KOPT-K1 (cell line): ENCODE results near the gene RNPS1.
"Not testable (repeated sequence)": the region's sequence is repeated elsewhere in the genome, so short reads cannot be mapped to it uniquely, and the experiment has no call there.

Source experiments
- H3K27ac ChIP-seq: fragments of 200-600 bp; sonication (generic); 2 replicates; pipeline ENCODE4 v1.5.1; 2016; ENCODE audit warnings: antibody characterized with exemption, mild to moderate bottlenecking, low read depth, low read length; ENCODE audit not compliant: poor library complexity, severe bottlenecking
- H3K36me3 ChIP-seq: fragments of 200-600 bp; sonication (generic); 2 replicates; pipeline ENCODE4 v1.5.1; 2017; ENCODE audit warnings: antibody characterized with exemption, mild to moderate bottlenecking, low read length, moderate library complexity; ENCODE audit not compliant: insufficient read depth
- H3K9me3 ChIP-seq: fragments of 200-600 bp; sonication (generic); 2 replicates; pipeline ENCODE4 v1.5.1; 2017; ENCODE audit warnings: antibody characterized with exemption, low read length, mild to moderate bottlenecking; ENCODE audit not compliant: insufficient read depth, poor library complexity, severe bottlenecking

The RNPS1 gene

GRCh38 chr16:2275476-2276367, 7.8 kb upstream of the RNPS1 start:
- no peak overlapping the region for H3K27ac ChIP-seq
- H3K9me3 ChIP-seq: no peaks in the 10 kb centered on the region
- no peaks in the 10 kb centered on the region for H3K36me3 ChIP-seq

GRCh38 chr16:2273931-2274330, 6.0 kb upstream of the RNPS1 start:
- no peak overlapping the region for H3K27ac ChIP-seq
- no peaks in the 10 kb centered on the region for H3K9me3 ChIP-seq
- no peaks in the 10 kb centered on the region for H3K36me3 ChIP-seq

- no peak overlapping the region for H3K27ac ChIP-seq
These were observed 5.6 kb upstream of the RNPS1 start for GRCh38 chr16:2273484-2273883.

GRCh38 chr16:2271848-2272461, 4.0 kb upstream of the RNPS1 start:
- Histone ChIP-seq H3K27ac (no peak overlapping the region), H3K36me3 (no peaks in the 10 kb centered on the region), H3K9me3 (no peaks in the 10 kb centered on the region)

More at GRCh38 chr16:2273484-2273883, 5.6 kb upstream of the RNPS1 start:
- Histone ChIP-seq H3K36me3 (no peaks in the 10 kb centered on the region), H3K9me3 (no peaks in the 10 kb centered on the region)

- no peak overlapping the region for H3K27ac ChIP-seq
- H3K36me3 ChIP-seq: peaks cover 3% of the 10 kb centered on the region
- H3K9me3 ChIP-seq: no peaks in the 10 kb centered on the region
These were observed 2.9 kb upstream of the RNPS1 start for GRCh38 chr16:2270588-2271470.

GRCh38 chr16:2270070-2270462, 2.1 kb upstream of the RNPS1 start:
- Histone ChIP-seq H3K9me3 (no peaks in the 10 kb centered on the region), H3K27ac (no peak overlapping the region), H3K36me3 (peaks cover 11% of the 10 kb centered on the region)

- peaks cover 36% of the 10 kb centered on the region for H3K36me3 ChIP-seq
- H3K9me3 ChIP-seq: not testable (repeated sequence)
- peak overlapping the region; percentile 89 for H3K27ac ChIP-seq
These were observed 417 bp downstream of the RNPS1 start for GRCh38 chr16:2267505-2267912.

GRCh38 chr16:2266887-2267286, 1.0 kb downstream of the RNPS1 start:
- H3K9me3 ChIP-seq: not testable (repeated sequence)
- peaks cover 43% of the 10 kb centered on the region for H3K36me3 ChIP-seq
- H3K27ac ChIP-seq: peak overlapping the region; percentile 89

- not testable (repeated sequence) for H3K9me3 ChIP-seq, H3K27ac ChIP-seq
- H3K36me3 ChIP-seq: peaks cover 81% of the 10 kb centered on the region
These were observed 4.9 kb downstream of the RNPS1 start for GRCh38 chr16:2263026-2263425.

GRCh38 chr16:2260250-2260649, 7.7 kb downstream of the RNPS1 start:
- no peaks in the 10 kb centered on the region for H3K9me3 ChIP-seq
- peaks cover 100% of the 10 kb centered on the region for H3K36me3 ChIP-seq
- no peak overlapping the region for H3K27ac ChIP-seq

- not testable (repeated sequence) for H3K9me3 ChIP-seq, H3K27ac ChIP-seq
- peaks cover 100% of the 10 kb centered on the region for H3K36me3 ChIP-seq
These were observed 9.4 kb downstream of the RNPS1 start for GRCh38 chr16:2258530-2258929.

GRCh38 chr16:2257726-2258125, 10.2 kb downstream of the RNPS1 start:
- peaks cover 100% of the 10 kb centered on the region for H3K36me3 ChIP-seq
- no peaks in the 10 kb centered on the region for H3K9me3 ChIP-seq
- no peak overlapping the region for H3K27ac ChIP-seq

- Histone ChIP-seq H3K27ac (no peak overlapping the region), H3K36me3 (peaks cover 100% of the 10 kb centered on the region), H3K9me3 (no peaks in the 10 kb centered on the region)
These were observed 11.3 kb downstream of the RNPS1 start for GRCh38 chr16:2256531-2257140.

GRCh38 chr16:2253293-2253692, 14.6 kb downstream of the RNPS1 start:
- Histone ChIP-seq H3K9me3 (no peaks in the 10 kb centered on the region), H3K27ac (no peak overlapping the region), H3K36me3 (peaks cover 99% of the 10 kb centered on the region)

- H3K36me3 ChIP-seq: peaks cover 99% of the 10 kb centered on the region
- no peak overlapping the region for H3K27ac ChIP-seq
- H3K9me3 ChIP-seq: no peaks in the 10 kb centered on the region
These were observed 15.1 kb downstream of the RNPS1 start for GRCh38 chr16:2252806-2253148.
